MM.1S (cell line): ENCODE data around the gene DPP10.

Source experiments
- DNase-seq: peaks from one replicate; pipeline ENCODE4 v3.0.0-alpha.2; 2015
- H2AFZ ChIP-seq: fragments of 300-600 bp; sonication (generic); 2 replicates; pipeline ENCODE4 v1.6.0; 2016; ENCODE audit warnings: antibody characterized with exemption, low read length
- H3F3A ChIP-seq: fragments of 300-600 bp; sonication (generic); 2 replicates; pipeline ENCODE4 v1.6.1; 2016; ENCODE audit warnings: mild to moderate bottlenecking, antibody characterized with exemption, low read length, moderate library complexity, mixed read lengths; ENCODE audit not compliant: insufficient read depth
- H3K27ac ChIP-seq: fragments of 300-600 bp; sonication (generic); 2 replicates; pipeline ENCODE4 v1.5.1; 2016; ENCODE audit warnings: mild to moderate bottlenecking, low read length
- H3K27me3 ChIP-seq: fragments of 300-600 bp; sonication (generic); replicated peaks from 2 replicates; pipeline ENCODE4 v1.6.0; 2016; ENCODE audit warnings: low read length; ENCODE audit not compliant: insufficient read depth
- H3K36me3 ChIP-seq: fragments of 300-600 bp; sonication (generic); replicated peaks from 2 replicates; pipeline ENCODE4 v1.6.1; 2016; ENCODE audit warnings: mild to moderate bottlenecking, low read length, mixed read lengths; ENCODE audit not compliant: insufficient read depth
- H3K4me1 ChIP-seq: fragments of 300-600 bp; sonication (generic); 2 replicates; pipeline ENCODE4 v1.6.1; 2016; ENCODE audit warnings: low read length, mixed read lengths
- H3K4me2 ChIP-seq: fragments of 300-600 bp; sonication (generic); 2 replicates; pipeline ENCODE4 v1.6.0; 2016; ENCODE audit warnings: low read depth, low read length
- H3K4me3 ChIP-seq: fragments of 300-600 bp; sonication (generic); 2 replicates; pipeline ENCODE4 v1.5.1; 2016; ENCODE audit warnings: low read length, mixed read lengths
- H3K79me2 ChIP-seq: fragments of 300-600 bp; sonication (generic); 2 replicates; pipeline ENCODE4 v1.6.1; 2016; ENCODE audit warnings: mixed run types, low read length, mixed read lengths
- H3K9ac ChIP-seq: fragments of 300-600 bp; sonication (generic); 2 replicates; pipeline ENCODE4 v1.6.1; 2016; ENCODE audit warnings: low read length, mixed read lengths
- H3K9me2 ChIP-seq: fragments of 300-600 bp; sonication (generic); replicated peaks from 2 replicates; pipeline ENCODE4 v1.6.1; 2016; ENCODE audit warnings: mild to moderate bottlenecking, low read length, mixed read lengths; ENCODE audit not compliant: insufficient read depth
- H3K9me3 ChIP-seq: fragments of 300-600 bp; sonication (generic); replicated peaks from 2 replicates; pipeline ENCODE4 v1.6.1; 2016; ENCODE audit warnings: mild to moderate bottlenecking, low read length, mixed read lengths; ENCODE audit not compliant: insufficient read depth
- H4K20me1 ChIP-seq: fragments of 300-600 bp; sonication (generic); 2 replicates; pipeline ENCODE4 v1.6.1; 2016; ENCODE audit warnings: mild to moderate bottlenecking, low read length, moderate library complexity, mixed read lengths; ENCODE audit not compliant: insufficient read depth
- CTCF ChIP-seq: fragments of 300-600 bp; sonication (generic); IDR thresholded peaks from 2 replicates; pipeline ENCODE4 v1.5.1; 2016; ENCODE audit warnings: antibody characterized with exemption, low read length, mixed read lengths
- EZH2 ChIP-seq: fragments of 300-600 bp; sonication (generic); optimal IDR thresholded peaks from 2 replicates; pipeline ENCODE3; 2017; ENCODE audit warnings: low read depth, mild to moderate bottlenecking, antibody characterized with exemption, low read length, mixed read lengths
- EZH2phosphoT487 ChIP-seq: fragments of 300-600 bp; sonication (generic); IDR thresholded peaks from 2 replicates; pipeline ENCODE4 v1.6.1; 2018; ENCODE audit warnings: antibody characterized with exemption, low read length

The DPP10 gene

GRCh38 chr2:114456566-114456965 is 14.1 kb downstream of the DPP10 start:
- Histone ChIP-seq H3K9ac (no peak overlapping the region), H3K9me2 (no peaks in the 10 kb centered on the region), H3K27ac (no peak overlapping the region), H3K36me3 (no peaks in the 10 kb centered on the region), H3K4me1 (no peaks in the 10 kb centered on the region), H2AFZ (no peak overlapping the region), H3K27me3 (no peaks in the 10 kb centered on the region), H3K9me3 (no peaks in the 10 kb centered on the region), H4K20me1 (no peaks in the 10 kb centered on the region), H3K4me3 (no peak overlapping the region), H3F3A (no peaks in the 10 kb centered on the region), H3K79me2 (no peaks in the 10 kb centered on the region), H3K4me2 (no peak overlapping the region)
- no peak for DNase-seq
- TF ChIP-seq EZH2 (no peak), EZH2phosphoT487 (no peak), CTCF (no peak)

GRCh38 chr2:114457956-114458355 is 15.5 kb downstream of the DPP10 start:
- no peaks in the 10 kb centered on the region for H3F3A ChIP-seq
- H3K9me3 ChIP-seq, result no peaks in the 10 kb centered on the region
- no peaks in the 10 kb centered on the region for H3K4me1 ChIP-seq
- no peak for TF ChIP-seq EZH2
- TF ChIP-seq CTCF, result no peak
- no peak for TF ChIP-seq EZH2phosphoT487
- H2AFZ ChIP-seq, result no peak overlapping the region
- no peaks in the 10 kb centered on the region for H4K20me1 ChIP-seq
- no peaks in the 10 kb centered on the region for H3K27me3 ChIP-seq
- H3K27ac ChIP-seq, result no peak overlapping the region
- no peak overlapping the region for H3K9ac ChIP-seq
- H3K79me2 ChIP-seq, result no peaks in the 10 kb centered on the region
- no peaks in the 10 kb centered on the region for H3K36me3 ChIP-seq
- H3K9me2 ChIP-seq, result no peaks in the 10 kb centered on the region
- no peak overlapping the region for H3K4me2 ChIP-seq
- H3K4me3 ChIP-seq, result no peak overlapping the region
- no peak for DNase-seq

- Histone ChIP-seq H4K20me1 (no peaks in the 10 kb centered on the region), H3K4me2 (no peak overlapping the region), H3K9me2 (no peaks in the 10 kb centered on the region), H3K4me3 (no peak overlapping the region), H3K36me3 (no peaks in the 10 kb centered on the region), H3K79me2 (no peaks in the 10 kb centered on the region), H3K4me1 (no peaks in the 10 kb centered on the region), H2AFZ (no peak overlapping the region), H3K9ac (no peak overlapping the region), H3K27ac (no peak overlapping the region), H3K27me3 (no peaks in the 10 kb centered on the region), H3K9me3 (no peaks in the 10 kb centered on the region), H3F3A (no peaks in the 10 kb centered on the region)
- DNase-seq, result no peak
- TF ChIP-seq CTCF (no peak), EZH2phosphoT487 (no peak)
Measured at GRCh38 chr2:114461116-114461515, 18.7 kb downstream of the DPP10 start.
